GM12875 (cell line): ENCODE measurements around the gene NR6A1.

Experiments used
- H3K4me3 ChIP-seq: one replicate; pipeline ENCODE4 v1.5.1; 2011; ENCODE audit warnings: low read depth, low read length, control low read depth
- TF ChIP-seq, protein P1 (sequence below): IDR thresholded peaks from 2 replicates; pipeline ENCODE4 v1.5.1; 2011; ENCODE audit warnings: low read depth, mild to moderate bottlenecking, control low read depth, inconsistent platforms, low read length, moderate library complexity, borderline replicate concordance; ENCODE audit not compliant: insufficient read depth

Gene NR6A1

GRCh38 chr9:124625087-124625486, 146.0 kb downstream of the NR6A1 start:
- H3K4me3 ChIP-seq = no peak overlapping the region
- TF ChIP-seq, protein P1, sequence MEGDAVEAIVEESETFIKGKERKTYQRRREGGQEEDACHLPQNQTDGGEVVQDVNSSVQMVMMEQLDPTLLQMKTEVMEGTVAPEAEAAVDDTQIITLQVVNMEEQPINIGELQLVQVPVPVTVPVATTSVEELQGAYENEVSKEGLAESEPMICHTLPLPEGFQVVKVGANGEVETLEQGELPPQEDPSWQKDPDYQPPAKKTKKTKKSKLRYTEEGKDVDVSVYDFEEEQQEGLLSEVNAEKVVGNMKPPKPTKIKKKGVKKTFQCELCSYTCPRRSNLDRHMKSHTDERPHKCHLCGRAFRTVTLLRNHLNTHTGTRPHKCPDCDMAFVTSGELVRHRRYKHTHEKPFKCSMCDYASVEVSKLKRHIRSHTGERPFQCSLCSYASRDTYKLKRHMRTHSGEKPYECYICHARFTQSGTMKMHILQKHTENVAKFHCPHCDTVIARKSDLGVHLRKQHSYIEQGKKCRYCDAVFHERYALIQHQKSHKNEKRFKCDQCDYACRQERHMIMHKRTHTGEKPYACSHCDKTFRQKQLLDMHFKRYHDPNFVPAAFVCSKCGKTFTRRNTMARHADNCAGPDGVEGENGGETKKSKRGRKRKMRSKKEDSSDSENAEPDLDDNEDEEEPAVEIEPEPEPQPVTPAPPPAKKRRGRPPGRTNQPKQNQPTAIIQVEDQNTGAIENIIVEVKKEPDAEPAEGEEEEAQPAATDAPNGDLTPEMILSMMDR = no peak

DNA sequence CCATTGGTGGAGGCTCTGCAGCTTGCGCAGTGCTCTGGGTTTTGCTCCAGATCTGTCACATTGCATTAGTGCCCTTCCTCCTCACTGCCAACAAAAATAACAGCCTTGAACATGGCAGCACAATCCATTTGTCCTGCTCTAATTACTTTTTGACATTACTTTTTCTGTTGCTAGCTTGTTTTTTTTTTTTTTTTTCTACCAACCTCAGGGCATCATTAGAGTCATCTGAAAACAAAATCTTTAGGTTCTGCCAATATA, 146.4 kb downstream of the NR6A1 start:
- TF ChIP-seq, protein P1 = no peak
- H3K4me3 ChIP-seq = no peak overlapping the region

DNA sequence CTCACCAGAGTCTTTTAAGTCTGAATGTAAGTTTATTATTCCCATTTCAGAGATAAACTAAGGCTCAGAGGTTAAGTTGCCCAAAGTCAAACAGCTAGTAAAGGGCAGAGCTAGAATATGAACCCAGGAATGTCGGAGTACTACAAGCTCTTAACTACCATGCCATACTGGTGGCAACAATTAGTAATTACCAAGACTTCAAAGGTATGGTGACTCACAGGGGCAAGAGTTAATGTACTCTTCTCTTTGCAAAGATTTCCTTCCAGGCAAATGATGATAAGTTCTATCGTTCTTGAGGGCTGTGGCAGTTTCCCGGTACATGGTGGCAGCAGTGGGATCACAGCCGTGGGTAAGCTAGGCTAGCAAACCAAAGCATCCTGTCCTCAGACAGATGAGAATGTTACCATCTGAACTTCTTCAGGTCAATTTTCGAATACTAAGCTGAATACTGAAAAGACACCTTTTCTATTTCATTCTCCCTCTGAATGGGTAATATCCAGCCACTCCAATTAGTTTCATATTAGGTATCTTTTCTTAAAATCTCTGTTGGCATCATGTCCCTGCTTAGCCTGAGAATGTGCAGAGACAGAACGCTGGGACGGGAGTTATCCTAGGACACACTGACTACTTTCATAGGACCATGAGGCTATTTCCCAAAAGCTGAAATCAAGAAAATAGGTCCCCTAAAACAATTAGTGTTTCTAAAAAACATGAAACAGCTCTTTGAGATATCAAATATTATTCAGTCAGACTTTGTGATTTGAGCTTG, 147.0 kb downstream of the NR6A1 start:
- TF ChIP-seq, protein P1 = no peak

GRCh38 chr9:124622882-124623281, 148.2 kb downstream of the NR6A1 start:
- TF ChIP-seq, protein P1 = no peak
- no peak overlapping the region for H3K4me3 ChIP-seq

More for the DNA sequence above, 147.0 kb downstream of the NR6A1 start:
- no peak overlapping the region for H3K4me3 ChIP-seq

DNA sequence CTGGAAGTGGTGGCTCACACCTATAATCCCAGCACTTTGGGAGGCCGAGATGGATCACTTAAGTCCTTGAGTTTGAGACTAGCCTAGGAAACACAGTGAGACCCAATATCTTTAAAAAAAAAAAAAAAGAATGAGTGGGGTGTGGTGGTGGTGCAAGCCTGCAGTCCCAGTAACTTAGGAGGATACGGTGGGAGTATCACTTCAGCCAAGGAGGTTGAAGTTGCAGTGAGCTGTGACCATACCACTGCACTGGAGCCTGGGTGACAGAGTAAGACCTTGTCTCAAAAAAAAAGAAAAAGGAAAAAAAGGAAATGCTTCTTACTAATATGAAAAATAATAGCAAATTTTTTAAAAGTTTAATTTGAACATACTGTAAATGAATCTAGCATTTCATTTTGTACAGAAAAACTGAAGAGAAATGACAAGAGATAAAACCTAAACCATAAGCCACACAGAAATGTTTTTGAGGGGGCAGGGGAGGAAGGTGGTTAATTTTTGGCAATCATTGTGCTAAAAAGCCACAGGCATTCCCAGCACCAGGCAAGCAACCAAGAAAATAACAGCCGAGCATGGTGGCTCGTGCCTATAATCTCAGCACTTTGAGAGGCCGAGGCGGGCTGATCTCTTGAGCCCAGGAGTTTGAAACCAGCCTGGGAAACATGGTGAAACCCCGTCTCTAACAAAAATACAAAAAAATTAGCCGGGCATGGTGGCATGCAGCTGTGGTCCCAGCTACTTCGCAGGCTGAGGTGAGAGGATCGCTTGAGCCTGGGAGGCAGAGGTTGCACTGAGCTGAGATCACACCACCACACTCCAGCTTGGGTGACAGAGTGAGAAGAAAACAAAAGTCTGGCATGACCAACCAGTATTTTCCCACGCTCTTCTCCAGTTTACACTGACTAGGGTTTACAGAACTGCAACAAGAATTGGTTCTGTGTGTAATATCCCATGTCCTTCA, 149.5 kb downstream of the NR6A1 start:
- TF ChIP-seq, protein P1 = no peak
- no peak overlapping the region for H3K4me3 ChIP-seq

DNA sequence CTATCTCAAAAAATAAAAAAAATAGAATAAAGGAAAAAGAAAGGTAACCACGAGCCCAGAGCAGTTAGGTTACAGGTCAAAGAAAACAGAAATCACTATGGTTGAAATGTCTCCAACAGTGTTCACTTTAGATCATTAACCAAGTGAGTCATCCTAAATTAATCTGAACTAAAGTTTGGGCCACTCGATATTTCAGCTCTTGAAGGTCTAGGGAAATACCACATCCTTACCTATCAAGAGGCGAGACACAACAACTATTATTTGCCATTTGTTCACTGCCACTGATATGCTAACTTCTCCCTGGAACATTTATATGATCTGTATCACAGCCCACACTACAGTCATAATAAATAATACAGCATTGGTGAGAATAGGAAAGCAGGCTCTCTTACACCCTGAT, 152.6 kb downstream of the NR6A1 start:
- no peak overlapping the region for H3K4me3 ChIP-seq
- TF ChIP-seq, protein P1 = no peak
